HEK293 (cell line): ENCODE measurements around the gene UGT2B11.
"Not testable (repeated sequence)": the region's sequence is repeated elsewhere in the genome, so short reads cannot be mapped to it uniquely, and the experiment has no call there.

Experiments used
- GLI4 ChIP-seq: fragments of 450-650 bp; formaldehyde crosslinking; IDR thresholded peaks from 2 replicates; pipeline ENCODE4 v1.5.1; 2016; ENCODE audit warnings: missing biosample characterization, missing genetic modification characterization
- OSR2 ChIP-seq: fragments of 450-650 bp; formaldehyde crosslinking; IDR thresholded peaks from 2 replicates; pipeline ENCODE4 v1.5.1; 2016; ENCODE audit warnings: missing biosample characterization, missing genetic modification characterization
- YY2 ChIP-seq: fragments of 450-650 bp; formaldehyde crosslinking; IDR thresholded peaks from 2 replicates; pipeline ENCODE4 v1.5.1; 2016; ENCODE audit warnings: missing biosample characterization, missing genetic modification characterization
- ZNF121 ChIP-seq: fragments of 450-650 bp; formaldehyde crosslinking; IDR thresholded peaks from 2 replicates; pipeline ENCODE4 v1.5.1; 2016; ENCODE audit warnings: missing biosample characterization, missing genetic modification characterization
- ZNF2 ChIP-seq: fragments of 450-650 bp; formaldehyde crosslinking; IDR thresholded peaks from 2 replicates; pipeline ENCODE4 v1.5.1; 2016; ENCODE audit warnings: missing biosample characterization, missing genetic modification characterization
- ZNF24 ChIP-seq: fragments of 450-650 bp; formaldehyde crosslinking; IDR thresholded peaks from 2 replicates; pipeline ENCODE4 v1.5.1; 2016; ENCODE audit warnings: missing biosample characterization, missing genetic modification characterization
- ZNF274 ChIP-seq, 2 experiments: fragments of 200-500 bp in 1 of 2; fragments of 450-650 bp in 1 of 2; sonication (Bioruptor generic) in 1 of 2; formaldehyde crosslinking in 1 of 2; IDR thresholded peaks; 2 replicates each; pipeline versions ENCODE4 v1.5.1 to v1.6.1; 2014 to 2016; ENCODE audit warnings: borderline replicate concordance in 1 of 2, inconsistent platforms in 1 of 2, low read length in 1 of 2, missing biosample characterization in 1 of 2, missing genetic modification characterization in 1 of 2
- ZNF529 ChIP-seq: fragments of 450-650 bp; formaldehyde crosslinking; IDR thresholded peaks from 2 replicates; pipeline ENCODE4 v1.5.1; 2017; ENCODE audit warnings: missing genetic modification characterization, missing biosample characterization; ENCODE audit not compliant: insufficient replicate concordance
- ZNF747 ChIP-seq: fragments of 450-650 bp; formaldehyde crosslinking; IDR thresholded peaks from 2 replicates; pipeline ENCODE4 v1.5.1; 2016; ENCODE audit warnings: missing biosample characterization, missing genetic modification characterization
- ZNF76 ChIP-seq: fragments of 450-650 bp; formaldehyde crosslinking; IDR thresholded peaks from 2 replicates; pipeline ENCODE4; 2016; ENCODE audit warnings: low read depth, missing biosample characterization, missing genetic modification characterization, borderline replicate concordance
- TF ChIP-seq, protein P1 (sequence below): fragments of 450-650 bp; formaldehyde crosslinking; IDR thresholded peaks from 2 replicates; pipeline ENCODE4 v1.5.1; 2016; ENCODE audit warnings: missing biosample characterization, missing genetic modification characterization
- TF ChIP-seq, protein P2 (sequence below): IDR thresholded peaks from 2 replicates; pipeline ENCODE4 v1.6.1; 2011; ENCODE audit warnings: mild to moderate bottlenecking, low read depth, low read length, borderline replicate concordance
- TF ChIP-seq, protein P3 (sequence below): fragments of 450-650 bp; formaldehyde crosslinking; IDR thresholded peaks from 2 replicates; pipeline ENCODE4 v1.5.1; 2016; ENCODE audit warnings: missing biosample characterization, missing genetic modification characterization, low read depth

DNA sequence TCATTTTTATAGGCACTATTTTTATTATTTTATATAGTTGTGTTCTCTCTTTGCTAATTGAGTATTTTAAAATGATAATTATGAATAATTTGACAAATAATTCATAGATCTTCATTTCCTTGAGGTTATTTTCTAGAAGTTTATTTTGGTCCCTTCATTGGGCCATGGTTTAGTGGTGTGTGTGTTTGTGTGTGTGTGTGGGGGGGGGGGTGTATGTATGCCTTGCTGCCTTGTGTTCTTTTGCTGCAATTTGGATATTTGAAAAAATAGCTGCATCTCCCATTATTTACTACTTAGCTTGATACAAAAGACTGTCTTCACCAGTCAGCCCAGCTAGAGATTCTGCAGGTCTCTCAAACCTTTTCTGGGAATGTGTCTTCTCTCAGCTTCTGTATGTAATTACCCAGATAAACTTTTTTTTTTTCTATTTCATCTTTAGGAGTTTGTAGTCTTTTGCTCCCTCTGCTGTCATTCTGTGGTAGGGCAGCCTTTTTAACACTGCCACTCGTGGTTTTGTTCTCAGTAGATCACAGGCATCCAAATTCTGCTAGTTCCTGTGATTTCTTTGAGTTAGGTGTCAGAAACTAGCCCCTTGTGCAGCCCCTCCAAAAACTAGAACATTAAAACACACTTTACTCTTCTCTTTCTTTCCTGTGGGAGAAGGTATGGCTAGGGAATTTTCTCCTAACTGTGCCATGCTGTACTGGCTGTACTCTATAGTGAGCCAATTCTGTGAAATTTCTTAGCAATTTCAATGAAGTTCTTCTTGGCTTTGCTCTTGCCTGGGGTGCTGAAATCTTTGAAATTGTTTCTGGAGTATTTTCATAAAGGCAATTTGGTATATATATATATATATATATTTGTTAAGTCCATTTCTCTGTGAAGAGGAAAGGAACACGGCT is 44.1 kb downstream of the UGT2B11 start:
- TF ChIP-seq, protein P1, sequence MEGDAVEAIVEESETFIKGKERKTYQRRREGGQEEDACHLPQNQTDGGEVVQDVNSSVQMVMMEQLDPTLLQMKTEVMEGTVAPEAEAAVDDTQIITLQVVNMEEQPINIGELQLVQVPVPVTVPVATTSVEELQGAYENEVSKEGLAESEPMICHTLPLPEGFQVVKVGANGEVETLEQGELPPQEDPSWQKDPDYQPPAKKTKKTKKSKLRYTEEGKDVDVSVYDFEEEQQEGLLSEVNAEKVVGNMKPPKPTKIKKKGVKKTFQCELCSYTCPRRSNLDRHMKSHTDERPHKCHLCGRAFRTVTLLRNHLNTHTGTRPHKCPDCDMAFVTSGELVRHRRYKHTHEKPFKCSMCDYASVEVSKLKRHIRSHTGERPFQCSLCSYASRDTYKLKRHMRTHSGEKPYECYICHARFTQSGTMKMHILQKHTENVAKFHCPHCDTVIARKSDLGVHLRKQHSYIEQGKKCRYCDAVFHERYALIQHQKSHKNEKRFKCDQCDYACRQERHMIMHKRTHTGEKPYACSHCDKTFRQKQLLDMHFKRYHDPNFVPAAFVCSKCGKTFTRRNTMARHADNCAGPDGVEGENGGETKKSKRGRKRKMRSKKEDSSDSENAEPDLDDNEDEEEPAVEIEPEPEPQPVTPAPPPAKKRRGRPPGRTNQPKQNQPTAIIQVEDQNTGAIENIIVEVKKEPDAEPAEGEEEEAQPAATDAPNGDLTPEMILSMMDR (tag by site-specific recombination): not testable (repeated sequence)
- not testable (repeated sequence) for TF ChIP-seq ZNF274 (IDR thresholded peaks at IDR 0.05; ENCODE audit: low read length); ZNF274 (tag by site-specific recombination; IDR thresholded peaks at IDR 0.05; ENCODE audit: borderline replicate concordance); ZNF76 (tag by site-specific recombination); GLI4 (tag by site-specific recombination); ZNF747 (tag by site-specific recombination); ZNF2 (tag by site-specific recombination); ZNF529 (tag by site-specific recombination); OSR2 (tag by site-specific recombination); ZNF24 (tag by site-specific recombination); ZNF121 (tag by site-specific recombination); YY2 (tag by site-specific recombination)
- TF ChIP-seq, protein P2, sequence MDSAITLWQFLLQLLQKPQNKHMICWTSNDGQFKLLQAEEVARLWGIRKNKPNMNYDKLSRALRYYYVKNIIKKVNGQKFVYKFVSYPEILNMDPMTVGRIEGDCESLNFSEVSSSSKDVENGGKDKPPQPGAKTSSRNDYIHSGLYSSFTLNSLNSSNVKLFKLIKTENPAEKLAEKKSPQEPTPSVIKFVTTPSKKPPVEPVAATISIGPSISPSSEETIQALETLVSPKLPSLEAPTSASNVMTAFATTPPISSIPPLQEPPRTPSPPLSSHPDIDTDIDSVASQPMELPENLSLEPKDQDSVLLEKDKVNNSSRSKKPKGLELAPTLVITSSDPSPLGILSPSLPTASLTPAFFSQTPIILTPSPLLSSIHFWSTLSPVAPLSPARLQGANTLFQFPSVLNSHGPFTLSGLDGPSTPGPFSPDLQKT: not testable (repeated sequence)
- TF ChIP-seq, protein P3, sequence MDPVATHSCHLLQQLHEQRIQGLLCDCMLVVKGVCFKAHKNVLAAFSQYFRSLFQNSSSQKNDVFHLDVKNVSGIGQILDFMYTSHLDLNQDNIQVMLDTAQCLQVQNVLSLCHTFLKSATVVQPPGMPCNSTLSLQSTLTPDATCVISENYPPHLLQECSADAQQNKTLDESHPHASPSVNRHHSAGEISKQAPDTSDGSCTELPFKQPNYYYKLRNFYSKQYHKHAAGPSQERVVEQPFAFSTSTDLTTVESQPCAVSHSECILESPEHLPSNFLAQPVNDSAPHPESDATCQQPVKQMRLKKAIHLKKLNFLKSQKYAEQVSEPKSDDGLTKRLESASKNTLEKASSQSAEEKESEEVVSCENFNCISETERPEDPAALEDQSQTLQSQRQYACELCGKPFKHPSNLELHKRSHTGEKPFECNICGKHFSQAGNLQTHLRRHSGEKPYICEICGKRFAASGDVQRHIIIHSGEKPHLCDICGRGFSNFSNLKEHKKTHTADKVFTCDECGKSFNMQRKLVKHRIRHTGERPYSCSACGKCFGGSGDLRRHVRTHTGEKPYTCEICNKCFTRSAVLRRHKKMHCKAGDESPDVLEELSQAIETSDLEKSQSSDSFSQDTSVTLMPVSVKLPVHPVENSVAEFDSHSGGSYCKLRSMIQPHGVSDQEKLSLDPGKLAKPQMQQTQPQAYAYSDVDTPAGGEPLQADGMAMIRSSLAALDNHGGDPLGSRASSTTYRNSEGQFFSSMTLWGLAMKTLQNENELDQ: not testable (repeated sequence)
